Measurements from ENCODE around the gene NOTUM. TPM values are rescaled to one million over a fixed set of nuclear protein-coding genes. Genes with fewer than 3 reads are reported as not detected.
A peak's percentile ranks its signal among the peaks of the same experiment; 100 is the strongest.

The NOTUM gene
- total and polyA plus RNA-seq, 2 of the 4 experiments (the other 2 are of a cell fraction): 0.05 TPM; not detected in 1

- Histone ChIP-seq H4K20me1 (ENCODE audit: insufficient read depth, low read length) (peaks cover 40% of the 10 kb centered on the region), H4K8ac (ENCODE audit: low read depth in 2 of 2, low read length in 2 of 2) (peak overlapping the region; percentile 76 to 77; a peak in 2 of 4 replicates), H3K4me3 (ENCODE audit: insufficient read depth, low read depth, low read length) (peak overlapping the region; percentile 51), H3K9me1 (ENCODE audit: insufficient read depth, low read length) (peaks cover 17% of the 10 kb centered on the region), H2AK9ac (replicated peaks; ENCODE audit: low read depth, low read length, poor library complexity) (peak overlapping the region; percentile 95), H3K14ac (replicated peaks; ENCODE audit: low read depth, low read length) (peak overlapping the region; percentile 65; the same call in 1 of the 2 replicates), H2BK120ac (ENCODE audit: low read depth, low read length) (no peak overlapping the region), H3K36me3 (ENCODE audit: control insufficient read depth, insufficient read depth, low read length) (peaks cover 11% of the 10 kb centered on the region; the same call in 1 of the 2 replicates), H3K4me1 (ENCODE audit: control insufficient read depth, insufficient read depth, low read length) (peaks cover 23% of the 10 kb centered on the region), H2BK5ac (ENCODE audit: low read depth, low read length, poor library complexity, severe bottlenecking) (no peak overlapping the region), H3K4me2 (ENCODE audit: low read depth, low read length) (peak overlapping the region; percentile 78), H3K9me3 (ENCODE audit: control insufficient read depth, insufficient read depth, low read length) (no peaks in the 10 kb centered on the region), H4K5ac (ENCODE audit: low read depth, low read length) (peak overlapping the region; percentile 44), H3K27me3 (ENCODE audit: control insufficient read depth, insufficient read depth, low read length) (no peaks in the 10 kb centered on the region), H2BK20ac (ENCODE audit: low read depth, low read length) (no peak overlapping the region), H3K23ac (ENCODE audit: low read depth, low read length) (peak overlapping the region; percentile 72), H2BK15ac (ENCODE audit: low read depth, low read length) (no peak overlapping the region), H4K91ac (ENCODE audit: insufficient read depth, low read depth, low read length) (peak overlapping the region; percentile 66; the same call in 1 of the 2 replicates), H2AK5ac (ENCODE audit: low read depth, low read length) (peak overlapping the region; percentile 74), H3K56ac (ENCODE audit: extremely low read depth, insufficient read depth, low read length) (no peak overlapping the region; the same call in 1 of the 2 replicates), H2AFZ (replicated peaks; ENCODE audit: low read length, poor library complexity) (peak overlapping the region; percentile 92), H3K9ac (ENCODE audit: low read depth, low read length) (peak overlapping the region; percentile 53), H3K4ac (ENCODE audit: low read depth, low read length) (peak overlapping the region; percentile 53), H3K18ac (ENCODE audit: low read depth, low read length) (no peak overlapping the region), H3K27ac (ENCODE audit: insufficient read depth, low read length) (peak overlapping the region; percentile 15; the same call in 1 of the 2 replicates), H3K79me1 (ENCODE audit: low read depth in 1 of 2, low read length in 2 of 2) (peaks cover 17 to 41% of the 10 kb centered on the region in 2 experiments; a peak in 3 of 4 replicates)
- ChIA-PET CTCF (interaction anchor here (0.9 to 1.3 kb wide), 2 partner anchors 31 to 91 kb away, joined by 3 read pairs; no protein-coding TSS in a partner anchor), POLR2A (ENCODE audit: unreplicated experiment) (no interaction called here)
- dilution Hi-C loops (cut with HindIII; ENCODE audit: low sequenced_read_pairs, unreplicated experiment): no loop called here
- no peak for ATAC-seq (ENCODE audit: low read depth)
- in situ Hi-C loops (cut with MboI; ENCODE audit: low sequenced_read_pairs): no loop called here
- DNase-seq: no peak
- WGBS, 2 experiments (ENCODE audit: extremely low coverage in 2 of 2, insufficient read length in 1 of 2): 41% methylated on average over 23 of the region's 44 CpGs; no CpG with 5 or more reads in 1 of the 2 experiments
- intact Hi-C loops (cut with micrococcal nuclease): no loop called here
- BruUV-seq (replicated peaks): no TSS peak
- TF ChIP-seq ELK1 (IDR thresholded peaks at IDR 0.05; ENCODE audit: borderline replicate concordance, low read depth, low read length) (no peak), CEBPB (IDR thresholded peaks at IDR 0.05; ENCODE audit: low read depth, low read length) (no peak), SMC3 (IDR thresholded peaks at IDR 0.05; ENCODE audit: low read depth, low read length) (no peak), FOS (IDR thresholded peaks at IDR 0.05; ENCODE audit: low read depth, low read length) (no peak), POLR2A (IDR thresholded peaks at IDR 0.05; ENCODE audit: low read depth, low read length) (no peak), MAFK (IDR thresholded peaks at IDR 0.05; ENCODE audit: low read depth, low read length) (no peak), RCOR1 (IDR thresholded peaks at IDR 0.05; ENCODE audit: insufficient replicate concordance, low read length) (no peak), NFE2L2 (IDR thresholded peaks at IDR 0.05; ENCODE audit: low read depth, low read length) (no peak), RFX5 (IDR thresholded peaks at IDR 0.05; ENCODE audit: low read depth, low read length) (no peak), BHLHE40 (IDR thresholded peaks at IDR 0.05; ENCODE audit: low read depth, low read length) (no peak), MAZ (IDR thresholded peaks at IDR 0.05; ENCODE audit: borderline replicate concordance, low read depth, low read length) (no peak), CTCF (conservative IDR thresholded peaks at IDR 0.05; ENCODE audit: low read depth, low read length) (no peak), USF2 (IDR thresholded peaks at IDR 0.05; ENCODE audit: low read depth, low read length) (no peak), CHD1 (IDR thresholded peaks at IDR 0.05; ENCODE audit: low read depth, low read length) (no peak)
These were observed 32.3 kb downstream of the NOTUM start for GRCh38 chr17:81928544-81929252.
